ENCODE data around the gene SLAIN2.

- no peak for TF ChIP-seq CTCF (IDR thresholded peaks at IDR 0.05)
- TF ChIP-seq POLR2A (IDR thresholded peaks at IDR 0.05), result no peak
- no peak for TF ChIP-seq POLR2AphosphoS5 (IDR thresholded peaks at IDR 0.05)
- no peak for TF ChIP-seq EP300 (IDR thresholded peaks at IDR 0.05)
Measured at GRCh38 chr4:48470137-48470536, 128.8 kb downstream of the SLAIN2 start.
